ENCODE data around the gene GPR153. TPM values are rescaled to one million over a fixed set of nuclear protein-coding genes. Genes with fewer than 3 reads are reported as not detected.

Gene GPR153
- total and polyA plus RNA-seq, 8 donors, result 0.19 to 5.1 (median 0.93) TPM

- no peak overlapping the region for H3K27ac ChIP-seq
- peaks cover 0 to 32% (median 4%) of the 10 kb centered on the region in 4 donors for H3K27me3 ChIP-seq
- DNase-seq (peak in 1 of 6 donors; percentile 73), ATAC-seq (no peak), FAIRE-seq (no peak)
- 60 to 65% methylated on average over 5 of the region's 5 CpGs for WGBS, 2 donors
- no peaks in the 10 kb centered on the region for H3K9me3 ChIP-seq
- no peak for TF ChIP-seq CTCF (IDR thresholded peaks at IDR 0.05)
- no peak overlapping the region for H3K4me3 ChIP-seq
- no peaks in the 10 kb centered on the region for H3K4me1 ChIP-seq
- H3K36me3 ChIP-seq, result no peaks in the 10 kb centered on the region
- intact Hi-C loops (cut with DNase I), result loop anchor here in 2 of 3 donors (5.0 to 10.0 kb wide), 3 partner anchors 97 to 193 kb away; no protein-coding TSS in a partner anchor
Observed at GRCh38 chr1:6247651-6248050, 13.2 kb downstream of the GPR153 start.

GRCh38 chr1:6246497-6247467, 14.1 kb downstream of the GPR153 start:
- Histone ChIP-seq H3K4me3 (no peak overlapping the region), H3K27ac (no peak overlapping the region), H3K36me3 (no peaks in the 10 kb centered on the region), H3K4me1 (peaks cover 0 to 7% (median 0%) of the 10 kb centered on the region in 3 donors), H3K9me3 (no peaks in the 10 kb centered on the region), H3K27me3 (peaks cover 0 to 37% (median 7%) of the 10 kb centered on the region in 4 donors)
- DNase-seq (peak; percentile 66 to 93 (median 81)), FAIRE-seq (no peak), ATAC-seq (peak; percentile 63 to 85 (median 78))
- TF ChIP-seq CTCF (IDR thresholded peaks at IDR 0.05), result peak; percentile 85 to 94 (median 88)
- 5 to 6% methylated on average over 30 of the region's 30 CpGs for WGBS, 2 donors
- intact Hi-C loops (cut with DNase I), result loop anchor here in 2 of 3 donors (5.0 to 10.0 kb wide), 3 partner anchors 98 to 192 kb away; no protein-coding TSS in a partner anchor

- ATAC-seq (peak in 2 of 4 donors; percentile 12 to 37), FAIRE-seq (no peak), DNase-seq (peak in 3 of 6 donors; percentile 44 to 88 (median 63))
- H3K9me3 ChIP-seq, result no peaks in the 10 kb centered on the region
- H3K27me3 ChIP-seq, result peaks cover 0 to 45% (median 9%) of the 10 kb centered on the region in 4 donors
- no peak for TF ChIP-seq CTCF (IDR thresholded peaks at IDR 0.05)
- WGBS, 2 donors, result 4% methylated on average over 34 to 49 of the region's 49 CpGs
- intact Hi-C loops (cut with DNase I), result loop anchor here in 2 of 3 donors (5.0 to 10.0 kb wide), 3 partner anchors 99 to 191 kb away; no protein-coding TSS in a partner anchor
- no peak overlapping the region for H3K27ac ChIP-seq
- H3K36me3 ChIP-seq, result no peaks in the 10 kb centered on the region
- peak overlapping the region in 1 of 4 donors; percentile 2 for H3K4me3 ChIP-seq
- H3K4me1 ChIP-seq, result peaks cover 0 to 10% (median 0%) of the 10 kb centered on the region in 3 donors
Observed at GRCh38 chr1:6245869-6246496, 14.9 kb downstream of the GPR153 start.

GRCh38 chr1:6245086-6245868, 15.6 kb downstream of the GPR153 start:
- ATAC-seq (peak; percentile 89 to 93 (median 92)), FAIRE-seq (no peak), DNase-seq (peak; percentile 66 to 96 (median 88))
- Histone ChIP-seq H3K27me3 (peaks cover 0 to 47% (median 10%) of the 10 kb centered on the region in 4 donors), H3K36me3 (no peaks in the 10 kb centered on the region), H3K9me3 (no peaks in the 10 kb centered on the region), H3K4me1 (peaks cover 0 to 10% (median 0%) of the 10 kb centered on the region in 3 donors), H3K4me3 (peak overlapping the region in 1 of 4 donors; percentile 2), H3K27ac (no peak overlapping the region)
- peak; percentile 50 to 68 (median 61) for TF ChIP-seq CTCF (IDR thresholded peaks at IDR 0.05)
- WGBS, 2 donors, result 2% methylated on average over 64 to 79 of the region's 79 CpGs
- intact Hi-C loops (cut with DNase I), result loop anchor here in 2 of 3 donors (5.0 to 10.0 kb wide), 3 partner anchors 100 to 190 kb away; no protein-coding TSS in a partner anchor
